GM12878 (cell line): Measurements from ENCODE around the gene LRIT3. TPM values are rescaled to one million over a fixed set of nuclear protein-coding genes. Genes with fewer than 3 reads are reported as not detected.
"Not testable (repeated sequence)": the region's sequence is repeated elsewhere in the genome, so short reads cannot be mapped to it uniquely, and the experiment has no call there.

Experiments
- ATAC-seq: fragments of 200-7000 bp; cut with Tn5 transposase; 3 replicates; pipeline ENCODE4 v1.9.1; 2020; ENCODE audit warnings: mild to moderate bottlenecking, moderate library complexity
- BruUV-seq: library from RNA; stranded (reverse); fragments of 400-500 nt; replicated peaks from 2 replicates; lab custom pipeline; 2021; lab: Mats Ljungman, UMichigan
- CTCF ChIA-PET: fragments of 300-600 bp; sonication (Branson Sonifier 250); formaldehyde crosslinking; extraction: SDS; loops from one replicate; lab custom pipeline; 2021; ENCODE audit warnings: inconsistent platforms; lab: Yijun Ruan, JAX
- POLR2A ChIA-PET: fragments of 350-600 bp; formaldehyde crosslinking; extraction: SDS; loops from one replicate; lab custom pipeline; 2021; ENCODE audit warnings: inconsistent platforms; lab: Charles Lee
- RAD21 ChIA-PET: fragments of 300-600 bp; sonication (Branson Sonifier 250); formaldehyde crosslinking; loops from one replicate; lab custom pipeline; 2023; ENCODE audit warnings: antibody characterized with exemption; ENCODE audit not compliant: unreplicated experiment; lab: Charles Lee
- SMC1A ChIA-PET: fragments of 300-600 bp; sonication (Branson Sonifier 250); formaldehyde crosslinking; loops from one replicate; lab custom pipeline; 2023; ENCODE audit not compliant: unreplicated experiment, uncharacterized antibody; lab: Charles Lee
- DNase-seq: peaks from one replicate; pipeline ENCODE4 v3.0.0-alpha.2; 2011; ENCODE audit warnings: low read depth, low spot score
- FAIRE-seq: peaks from 3 replicates; lab custom pipeline; 2011; peaks lifted over from hg19 to GRCh38; lab: Jason Lieb, UNC
- H2AFZ ChIP-seq: 2 replicates; pipeline ENCODE4 v1.6.0; 2011; ENCODE audit warnings: low read depth, low read length, control low read depth; ENCODE audit not compliant: control insufficient read depth
- H3K27ac ChIP-seq: 2 replicates; pipeline ENCODE4 v1.5.1; 2011; ENCODE audit warnings: control low read depth; ENCODE audit not compliant: control insufficient read depth, insufficient read depth
- H3K27me3 ChIP-seq, 2 experiments: replicated peaks in 1 of 2; 2 replicates each; pipeline versions ENCODE4 v1.6.0 to v1.6.1; 2011; ENCODE audit warnings: low read length in 1 of 2; ENCODE audit not compliant: control insufficient read depth in 2 of 2, insufficient read depth in 2 of 2
- H3K36me3 ChIP-seq, 2 experiments: 2 replicates each; pipeline ENCODE4 v1.5.1; 2011; ENCODE audit warnings: low read length in 1 of 2; ENCODE audit not compliant: control insufficient read depth in 2 of 2, insufficient read depth in 2 of 2
- H3K4me1 ChIP-seq: 2 replicates; pipeline ENCODE4 v1.6.1; 2011; ENCODE audit warnings: mild to moderate bottlenecking, low read length, moderate library complexity, mixed read lengths; ENCODE audit not compliant: control insufficient read depth, insufficient read depth
- H3K4me2 ChIP-seq: 2 replicates; pipeline ENCODE4 v1.6.0; 2011; ENCODE audit warnings: control low read depth; ENCODE audit not compliant: control insufficient read depth, insufficient read depth
- H3K4me3 ChIP-seq: fragments of 200-600 bp; sonication (generic); 2 replicates; pipeline ENCODE4 v1.5.1; 2016
- H3K79me2 ChIP-seq: 2 replicates; pipeline ENCODE4 v1.6.0; 2011; ENCODE audit warnings: low read length; ENCODE audit not compliant: control insufficient read depth, insufficient read depth
- H3K9ac ChIP-seq: 2 replicates; pipeline ENCODE4 v1.8.0; 2011; ENCODE audit warnings: low read length, control low read depth, mixed read lengths; ENCODE audit not compliant: control insufficient read depth, insufficient read depth
- H3K9me3 ChIP-seq: replicated peaks from 3 replicates; pipeline ENCODE4 v1.5.1; 2011; ENCODE audit warnings: mild to moderate bottlenecking, low read length; ENCODE audit not compliant: control insufficient read depth, insufficient read depth
- H4K20me1 ChIP-seq: 2 replicates; pipeline ENCODE4 v1.6.0; 2011; ENCODE audit not compliant: control insufficient read depth, insufficient read depth
- BMI1 ChIP-seq: fragments of 450-650 bp; IDR thresholded peaks from 2 replicates; pipeline ENCODE4 v1.6.1; 2016; ENCODE audit warnings: mild to moderate bottlenecking, moderate library complexity, borderline replicate concordance
- CREM ChIP-seq: IDR thresholded peaks from 2 replicates; pipeline ENCODE4 v1.6.1; 2014; ENCODE audit warnings: antibody characterized with exemption, low read depth
- E2F4 ChIP-seq: IDR thresholded peaks from 2 replicates; pipeline ENCODE4 v1.6.1; 2012; ENCODE audit warnings: low read depth, low read length, improper control_type of control experiment
- MAX ChIP-seq: IDR thresholded peaks from 2 replicates; pipeline ENCODE4 v1.6.1; 2012; ENCODE audit warnings: low read depth, low read length, improper control_type of control experiment
- POLR2AphosphoS5 ChIP-seq: IDR thresholded peaks from 2 replicates; pipeline ENCODE4 v1.6.1; 2011; ENCODE audit warnings: mild to moderate bottlenecking, low read length, inconsistent platforms
- ZBTB40 ChIP-seq: fragments of 450-650 bp; IDR thresholded peaks from 2 replicates; pipeline ENCODE4 v1.6.1; 2016; ENCODE audit warnings: mild to moderate bottlenecking, moderate library complexity, borderline replicate concordance
- WGBS: methylation state at CpG from one replicate; pipeline ENCODE4 v1.1.6; 2016; ENCODE audit warnings: low lambda C conversion rate; ENCODE audit not compliant: insufficient replicate concordance, insufficient coverage; ENCODE audit errors: missing lambda C conversion rate; 5-methylcytosine and 5-hydroxymethylcytosine counted together
- in situ Hi-C: fragments of 300-500 bp; cut with MboI; formaldehyde crosslinking; loops from 9 replicates; pipeline ENCODE4 v1.14.3; 2018; ENCODE audit warnings: mixed read lengths
- intact Hi-C: fragments of 100-400 bp; cut with micrococcal nuclease; formaldehyde crosslinking; loops from one replicate; pipeline ENCODE4 v1.14.2; 2022; ENCODE audit not compliant: unreplicated experiment
- polyA plus RNA-seq, 11 experiments: library from polyadenylated mRNA; depleted of rRNA in 4 of 11; unstranded in 6 of 11; stranded (reverse) in 5 of 11; fragments of >200 nt; fragmentation: Nextera tagmentation in 4 of 11; fragmentation: Illumina TruSeq in 1 of 11; extraction: Ambion mirVana in 4 of 11; extraction: Trizol in 1 of 11; gene quantifications; 1 replicate in 1 of 11; 2 replicates in 10 of 11; pipeline versions ENCODE4 v1.2.1 to v1.2.3, GENCODE V29; 2011 to 2016; ENCODE audit warnings: inconsistent platforms in 2 of 11, missing spikeins in 2 of 11, low read depth in 1 of 11
- total RNA-seq, 4 experiments: library from RNA; depleted of rRNA in 3 of 4; stranded (reverse); fragments of >200 nt in 3 of 4; fragmentation: Illumina TruSeq in 1 of 4; extraction: Trizol in 1 of 4; gene quantifications; 2 replicates each; pipeline versions ENCODE4 v1.2.1 to v1.2.3, GENCODE V29; 2013 to 2021
- TF ChIP-seq, protein P1 (sequence below): fragments of 450-650 bp; conservative IDR thresholded peaks from 2 replicates; pipeline ENCODE4 v1.6.1; 2017; ENCODE audit warnings: mild to moderate bottlenecking, moderate library complexity

The LRIT3 gene
- total and polyA plus RNA-seq, 10 of the 15 experiments (the other 5 are each of a cell fraction or from before 2014, with no cell fraction given) = 0.04 to 0.20 (median 0.10) TPM; not detected in 6

- H3K4me1 ChIP-seq, H2AFZ ChIP-seq, intact Hi-C loops, BruUV-seq, SMC1A ChIA-PET, POLR2A ChIA-PET, H3K27ac ChIP-seq, H3K79me2 ChIP-seq, H3K9ac ChIP-seq, RAD21 ChIA-PET, CTCF ChIA-PET, DNase-seq, in situ Hi-C loops, ATAC-seq, H4K20me1 ChIP-seq, H3K4me2 ChIP-seq, H3K27me3 ChIP-seq, FAIRE-seq, H3K4me3 ChIP-seq, H3K9me3 ChIP-seq, H3K36me3 ChIP-seq: not testable (repeated sequence)
- 53% methylated on average over 2 of the region's 2 CpGs for WGBS
Measured at GRCh38 chr4:109875553-109875952, 27.6 kb downstream of the LRIT3 start.

GRCh38 chr4:109876634-109877265, 28.8 kb downstream of the LRIT3 start:
- Histone ChIP-seq H3K27me3 (no peaks in the 10 kb centered on the region; a peak in 2 of 4 replicates), H3K9me3 (no peaks in the 10 kb centered on the region), H2AFZ (no peak overlapping the region), H3K4me1 (peaks cover 8% of the 10 kb centered on the region; the same call in 1 of the 2 replicates), H3K27ac (no peak overlapping the region), H3K36me3 (no peaks in the 10 kb centered on the region), H3K4me3 (no peak overlapping the region), H3K9ac (no peak overlapping the region), H3K79me2 (no peaks in the 10 kb centered on the region), H4K20me1 (no peaks in the 10 kb centered on the region), H3K4me2 (no peak overlapping the region; the same call in 1 of the 2 replicates)
- ChIA-PET CTCF (interaction anchor here (0.7 to 1.4 kb wide), 3 partner anchors 9 to 642 kb away, joined by 3 to 5 read pairs (median 4); no protein-coding TSS in a partner anchor), SMC1A (interaction anchor here (0.6 to 1.2 kb wide), 2 partner anchors 35 to 247 kb away, joined by 3 read pairs; no protein-coding TSS in a partner anchor), RAD21 (no interaction called here), POLR2A (no interaction called here)
- ATAC-seq (no peak), FAIRE-seq (no peak), DNase-seq (no peak)
- TF ChIP-seq CREM (no peak), POLR2AphosphoS5 (no peak), MAX (no peak), ZBTB40 (no peak), BMI1 (no peak), E2F4 (no peak)
- TF ChIP-seq, protein P1, sequence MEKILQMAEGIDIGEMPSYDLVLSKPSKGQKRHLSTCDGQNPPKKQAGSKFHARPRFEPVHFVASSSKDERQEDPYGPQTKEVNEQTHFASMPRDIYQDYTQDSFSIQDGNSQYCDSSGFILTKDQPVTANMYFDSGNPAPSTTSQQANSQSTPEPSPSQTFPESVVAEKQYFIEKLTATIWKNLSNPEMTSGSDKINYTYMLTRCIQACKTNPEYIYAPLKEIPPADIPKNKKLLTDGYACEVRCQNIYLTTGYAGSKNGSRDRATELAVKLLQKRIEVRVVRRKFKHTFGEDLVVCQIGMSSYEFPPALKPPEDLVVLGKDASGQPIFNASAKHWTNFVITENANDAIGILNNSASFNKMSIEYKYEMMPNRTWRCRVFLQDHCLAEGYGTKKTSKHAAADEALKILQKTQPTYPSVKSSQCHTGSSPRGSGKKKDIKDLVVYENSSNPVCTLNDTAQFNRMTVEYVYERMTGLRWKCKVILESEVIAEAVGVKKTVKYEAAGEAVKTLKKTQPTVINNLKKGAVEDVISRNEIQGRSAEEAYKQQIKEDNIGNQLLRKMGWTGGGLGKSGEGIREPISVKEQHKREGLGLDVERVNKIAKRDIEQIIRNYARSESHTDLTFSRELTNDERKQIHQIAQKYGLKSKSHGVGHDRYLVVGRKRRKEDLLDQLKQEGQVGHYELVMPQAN = no peak
- intact Hi-C loops (no loop called here), in situ Hi-C loops (no loop called here)
- WGBS = 91% methylated on average over 2 of the region's 2 CpGs
- no TSS peak for BruUV-seq
